Renal cortex interstitium (tissue), 11 donors: ENCODE results near the gene PRR29. TPM values are rescaled to one million over a fixed set of nuclear protein-coding genes. Genes with fewer than 3 reads are reported as not detected.
"Not testable (repeated sequence)": the region's sequence is repeated elsewhere in the genome, so short reads cannot be mapped to it uniquely, and the experiment has no call there.

Experiments
- DNase-seq, 11 donors: peaks; one replicate each; pipeline ENCODE4 v3.0.0-alpha.2; 2013; ENCODE audit warnings: low read depth in 9 of 11, low spot score in 4 of 11; ENCODE audit errors: extremely low read depth in 1 of 11
- polyA plus RNA-seq, 3 donors: library from polyadenylated mRNA; unstranded; fragments of 120-200 nt; gene quantifications; one replicate each; pipeline ENCODE4 v1.2.1, GENCODE V29; 2013; ENCODE audit not compliant: insufficient read length in 3 of 3

The PRR29 gene
- polyA plus RNA-seq, 3 donors = 2.7 to 4.1 (median 3.9) TPM

- no peak for DNase-seq
These were observed 7.0 kb downstream of the PRR29 start for GRCh38 chr17:64004903-64005733.

- DNase-seq = no peak
These were observed 7.6 kb downstream of the PRR29 start for GRCh38 chr17:64005734-64006167.

- no peak for DNase-seq
These were observed 8.4 kb downstream of the PRR29 start for GRCh38 chr17:64006361-64007088.

- not testable (repeated sequence) for DNase-seq
These were observed 9.1 kb downstream of the PRR29 start for GRCh38 chr17:64007089-64007837.

GRCh38 chr17:64007838-64008282 lies 9.7 kb downstream of the PRR29 start:
- DNase-seq = no peak

GRCh38 chr17:64008346-64008745 lies 10.2 kb downstream of the PRR29 start:
- no peak for DNase-seq

GRCh38 chr17:64008830-64009229 lies 10.7 kb downstream of the PRR29 start:
- DNase-seq = no peak

- DNase-seq = no peak
These were observed 11.6 kb downstream of the PRR29 start for GRCh38 chr17:64009571-64010402.

GRCh38 chr17:64015447-64015846 lies 17.3 kb downstream of the PRR29 start:
- no peak for DNase-seq

- DNase-seq = no peak
These were observed 18.2 kb downstream of the PRR29 start for GRCh38 chr17:64016231-64016784.

- no peak for DNase-seq
These were observed 18.8 kb downstream of the PRR29 start for GRCh38 chr17:64016974-64017373.

- no peak for DNase-seq
These were observed 19.3 kb downstream of the PRR29 start for GRCh38 chr17:64017381-64017980.

GRCh38 chr17:64019551-64019961 lies 21.4 kb downstream of the PRR29 start:
- DNase-seq = not testable (repeated sequence)

- DNase-seq = no peak
These were observed 22.1 kb downstream of the PRR29 start, which contains the start of gene ICAM2 for GRCh38 chr17:64020056-64020766. TSS of gene ICAM2 (minus strand) at chr17:64020633. CDS start at chr17:64006691, 13,942 bp downstream.

- no peak for DNase-seq
These were observed 24.5 kb downstream of the PRR29 start for GRCh38 chr17:64022611-64023063.

GRCh38 chr17:64024215-64024654 lies 26.1 kb downstream of the PRR29 start:
- DNase-seq = no peak
